ENCODE data around the gene FTO.

DNA sequence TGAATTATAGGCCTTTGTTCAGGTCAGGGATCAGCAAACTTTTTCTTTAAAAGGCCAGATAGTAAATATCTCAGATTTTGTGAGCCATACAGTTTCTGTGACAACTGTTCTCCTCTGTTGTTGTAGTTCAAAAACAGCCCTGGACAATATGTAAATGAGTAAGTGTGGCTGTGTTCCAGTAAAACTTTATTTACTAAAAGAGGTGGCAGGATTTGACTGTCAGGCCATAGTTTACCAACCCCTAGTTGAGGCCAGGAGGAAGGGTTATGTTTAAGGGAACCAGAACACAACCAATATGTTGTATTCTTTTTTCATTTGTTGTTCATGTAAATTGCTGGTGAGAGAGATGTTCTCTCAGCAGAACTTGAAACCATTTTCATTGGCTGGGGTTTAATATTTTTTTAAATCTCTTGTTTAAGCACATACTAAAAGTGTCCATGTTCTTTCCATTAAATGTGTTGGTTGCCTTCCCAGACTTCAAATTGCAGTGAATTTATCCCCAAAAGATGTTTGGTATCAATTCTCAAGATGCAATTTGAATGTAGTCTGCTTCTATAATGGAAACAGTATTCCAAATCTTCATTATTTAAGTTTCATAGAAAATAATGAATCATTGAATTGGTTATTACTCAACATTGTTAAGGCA, 260.3 kb downstream of the FTO start:
- TF ChIP-seq, protein P1, sequence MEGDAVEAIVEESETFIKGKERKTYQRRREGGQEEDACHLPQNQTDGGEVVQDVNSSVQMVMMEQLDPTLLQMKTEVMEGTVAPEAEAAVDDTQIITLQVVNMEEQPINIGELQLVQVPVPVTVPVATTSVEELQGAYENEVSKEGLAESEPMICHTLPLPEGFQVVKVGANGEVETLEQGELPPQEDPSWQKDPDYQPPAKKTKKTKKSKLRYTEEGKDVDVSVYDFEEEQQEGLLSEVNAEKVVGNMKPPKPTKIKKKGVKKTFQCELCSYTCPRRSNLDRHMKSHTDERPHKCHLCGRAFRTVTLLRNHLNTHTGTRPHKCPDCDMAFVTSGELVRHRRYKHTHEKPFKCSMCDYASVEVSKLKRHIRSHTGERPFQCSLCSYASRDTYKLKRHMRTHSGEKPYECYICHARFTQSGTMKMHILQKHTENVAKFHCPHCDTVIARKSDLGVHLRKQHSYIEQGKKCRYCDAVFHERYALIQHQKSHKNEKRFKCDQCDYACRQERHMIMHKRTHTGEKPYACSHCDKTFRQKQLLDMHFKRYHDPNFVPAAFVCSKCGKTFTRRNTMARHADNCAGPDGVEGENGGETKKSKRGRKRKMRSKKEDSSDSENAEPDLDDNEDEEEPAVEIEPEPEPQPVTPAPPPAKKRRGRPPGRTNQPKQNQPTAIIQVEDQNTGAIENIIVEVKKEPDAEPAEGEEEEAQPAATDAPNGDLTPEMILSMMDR (IDR thresholded peaks at IDR 0.05), result no peak
- TF ChIP-seq POLR2A (IDR thresholded peaks at IDR 0.05), result no peak

All from uterus (tissue), 2 donors.